ENCODE data around the gene IFT20. TPM values are rescaled to one million over a fixed set of nuclear protein-coding genes. Genes with fewer than 3 reads are reported as not detected.
"Not testable (repeated sequence)": the region's sequence is repeated elsewhere in the genome, so short reads cannot be mapped to it uniquely, and the experiment has no call there.

IFT20 gene
- total RNA-seq, 1 donor from 2014 or later = 24.7 TPM

DNA sequence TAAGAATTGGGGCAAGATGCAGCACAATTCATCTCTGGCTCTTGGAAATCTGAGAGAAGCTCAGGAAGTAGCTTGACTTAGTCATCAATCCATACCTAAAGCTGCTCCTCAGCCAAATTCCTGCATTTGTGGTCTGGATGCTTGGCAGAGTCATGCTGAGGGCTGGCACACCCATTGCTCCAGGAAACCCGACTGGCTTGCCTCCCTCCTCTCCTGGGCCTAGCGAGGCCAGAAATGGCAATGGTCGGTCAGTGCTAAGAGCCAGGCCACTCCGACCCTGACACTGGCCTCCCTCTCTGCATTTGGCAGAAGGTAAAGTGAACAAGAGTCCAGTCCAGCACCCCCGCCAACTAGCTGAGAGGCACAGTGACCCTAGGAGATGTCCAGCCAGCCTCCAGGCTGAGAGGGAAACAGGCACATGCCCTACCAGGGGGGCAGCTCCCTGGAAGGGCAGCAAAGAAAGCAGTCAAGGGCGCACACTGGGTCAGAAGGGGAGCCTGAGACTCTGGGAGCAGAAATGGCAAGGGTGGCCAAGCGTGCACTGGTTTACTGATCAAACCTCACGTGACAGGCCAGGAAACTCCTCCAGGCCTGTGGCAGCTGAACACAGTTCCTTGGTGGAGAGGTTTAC lies 12.1 kb upstream of the IFT20 start:
- peaks cover 65% of the 10 kb centered on the region for H3K36me3 Mint-ChIP-seq (ENCODE audit: low read depth)
- intact Hi-C loops (cut with micrococcal nuclease) = no loop called here
- no peaks in the 10 kb centered on the region for H3K4me1 Mint-ChIP-seq
- no peaks in the 10 kb centered on the region for H3K27me3 Mint-ChIP-seq
- no peak for DNase-seq
- no peak overlapping the region for H3K4me3 Mint-ChIP-seq
- H3K27ac Mint-ChIP-seq = no peak overlapping the region
- H3K9me3 Mint-ChIP-seq = no peaks in the 10 kb centered on the region

DNA sequence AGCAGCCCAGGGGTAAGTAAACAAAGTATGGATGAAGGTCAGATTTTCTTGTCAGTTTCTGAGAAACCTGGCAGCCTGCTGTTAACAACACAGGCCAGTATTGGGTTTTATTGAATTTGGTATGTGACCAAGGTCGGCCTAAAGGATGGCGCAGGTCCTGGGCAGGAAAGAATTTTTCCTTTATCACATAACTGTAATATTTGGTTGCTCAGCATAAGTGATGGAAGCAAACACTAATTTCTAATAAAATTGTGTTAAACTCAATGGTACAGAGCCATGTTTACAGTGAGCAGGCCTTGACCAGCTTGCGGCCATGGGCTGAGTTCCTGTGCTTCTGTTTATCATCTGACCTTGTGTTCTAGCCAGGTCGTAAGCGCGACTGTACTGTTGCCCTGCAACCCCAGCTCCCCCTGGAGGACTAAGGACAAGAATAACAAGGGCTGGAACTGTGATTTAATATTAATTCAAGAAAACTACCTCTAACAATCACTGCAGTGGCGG lies 11.5 kb upstream of the IFT20 start:
- intact Hi-C loops (cut with micrococcal nuclease) = no loop called here
- Mint-ChIP-seq H3K4me3 (no peak overlapping the region), H3K9me3 (no peaks in the 10 kb centered on the region), H3K27me3 (no peaks in the 10 kb centered on the region), H3K36me3 (ENCODE audit: low read depth) (peaks cover 66% of the 10 kb centered on the region), H3K27ac (no peak overlapping the region), H3K4me1 (no peaks in the 10 kb centered on the region)
- no peak for DNase-seq

DNA sequence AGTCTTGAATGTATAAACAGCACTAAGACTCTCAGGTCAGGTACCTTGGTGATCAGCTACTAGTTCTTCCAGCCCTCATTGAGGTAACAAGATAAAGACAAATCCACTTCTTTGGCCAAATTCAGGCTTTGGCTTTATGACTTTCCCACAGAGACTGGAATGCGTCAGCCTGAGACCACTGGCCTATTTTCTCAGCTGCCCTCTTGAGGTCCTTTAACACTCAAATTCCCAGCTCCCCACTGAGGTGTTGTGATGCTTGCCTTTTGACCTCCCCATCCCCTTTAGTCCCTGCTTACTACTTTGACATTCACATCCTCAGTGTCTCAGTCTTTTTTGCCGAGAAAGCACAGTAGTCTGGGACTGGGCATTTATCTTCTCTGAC lies 10.9 kb upstream of the IFT20 start:
- peaks cover 62% of the 10 kb centered on the region for H3K36me3 Mint-ChIP-seq (ENCODE audit: low read depth)
- H3K27me3 Mint-ChIP-seq = no peaks in the 10 kb centered on the region
- no peaks in the 10 kb centered on the region for H3K9me3 Mint-ChIP-seq
- no peaks in the 10 kb centered on the region for H3K4me1 Mint-ChIP-seq
- H3K27ac Mint-ChIP-seq = no peak overlapping the region
- intact Hi-C loops (cut with micrococcal nuclease) = no loop called here
- no peak overlapping the region for H3K4me3 Mint-ChIP-seq
- no peak for DNase-seq

DNA sequence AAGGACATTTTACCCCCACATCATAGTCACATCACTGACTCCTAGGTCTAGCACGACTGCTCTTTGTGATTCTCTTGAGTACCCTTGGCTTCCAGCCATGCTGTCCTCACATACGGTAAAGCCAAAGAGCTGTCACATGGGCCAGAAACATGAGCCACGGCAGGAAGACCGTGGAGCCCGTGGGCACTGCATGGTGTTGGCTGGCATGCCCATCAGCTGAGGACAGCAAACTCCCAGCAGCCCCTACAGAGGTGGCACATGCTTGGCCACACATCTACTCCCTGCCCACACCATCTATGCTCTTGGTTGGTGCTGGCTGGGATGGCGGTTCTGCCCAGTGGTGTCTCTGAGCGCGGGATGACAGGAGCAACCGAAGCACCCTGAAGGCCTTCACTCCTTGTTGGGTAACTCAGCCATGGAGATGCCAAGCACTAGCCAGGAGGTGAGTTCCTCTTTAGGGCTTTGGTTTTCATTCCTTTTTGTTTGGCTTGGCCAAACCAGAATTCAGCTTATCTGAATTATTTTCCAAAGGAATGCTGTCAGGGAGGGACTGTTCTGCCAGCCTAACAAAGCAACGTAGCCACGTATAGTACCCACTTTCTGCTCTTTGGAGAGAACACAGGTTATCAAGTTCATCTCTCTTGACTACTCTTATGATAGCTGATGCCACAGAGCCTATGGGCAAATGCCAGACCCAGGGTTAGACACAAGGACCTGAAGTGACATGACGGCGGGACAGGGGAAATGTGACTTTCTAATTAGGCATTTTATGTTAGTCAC lies 10.3 kb upstream of the IFT20 start:
- intact Hi-C loops (cut with micrococcal nuclease) = no loop called here
- no peaks in the 10 kb centered on the region for H3K9me3 Mint-ChIP-seq
- no peak for DNase-seq
- H3K4me1 Mint-ChIP-seq = no peaks in the 10 kb centered on the region
- no peak overlapping the region for H3K27ac Mint-ChIP-seq
- H3K36me3 Mint-ChIP-seq (ENCODE audit: low read depth) = peaks cover 59% of the 10 kb centered on the region
- H3K4me3 Mint-ChIP-seq = no peak overlapping the region
- H3K27me3 Mint-ChIP-seq = no peaks in the 10 kb centered on the region

DNA sequence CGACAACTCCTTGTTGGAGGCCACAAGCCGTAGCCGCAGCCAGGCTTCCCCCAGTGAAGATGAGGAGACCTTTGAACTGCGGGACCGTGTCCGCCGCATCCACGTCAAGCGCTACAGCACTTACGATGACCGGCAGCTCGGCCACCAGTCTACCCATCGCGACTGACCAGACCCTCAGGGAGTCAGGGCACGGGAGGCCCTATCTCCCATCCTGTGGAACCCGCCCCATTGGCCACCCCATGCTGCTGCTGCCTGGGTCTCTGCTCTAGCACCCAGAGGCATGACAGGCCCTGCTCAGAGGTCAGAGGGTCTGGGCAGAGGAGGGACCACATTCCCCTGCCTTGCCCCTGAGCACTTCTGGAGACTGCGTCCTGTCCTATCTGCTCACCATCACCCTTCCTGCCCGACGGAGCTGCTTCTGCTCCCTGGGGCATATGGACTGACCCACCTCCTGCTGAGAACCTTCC lies 9.2 kb upstream of the IFT20 start:
- Mint-ChIP-seq H3K27me3 (no peaks in the 10 kb centered on the region), H3K9me3 (no peaks in the 10 kb centered on the region), H3K4me3 (no peak overlapping the region), H3K36me3 (ENCODE audit: low read depth) (peaks cover 57% of the 10 kb centered on the region), H3K27ac (no peak overlapping the region), H3K4me1 (no peaks in the 10 kb centered on the region)
- DNase-seq = no peak
- intact Hi-C loops (cut with micrococcal nuclease) = no loop called here

DNA sequence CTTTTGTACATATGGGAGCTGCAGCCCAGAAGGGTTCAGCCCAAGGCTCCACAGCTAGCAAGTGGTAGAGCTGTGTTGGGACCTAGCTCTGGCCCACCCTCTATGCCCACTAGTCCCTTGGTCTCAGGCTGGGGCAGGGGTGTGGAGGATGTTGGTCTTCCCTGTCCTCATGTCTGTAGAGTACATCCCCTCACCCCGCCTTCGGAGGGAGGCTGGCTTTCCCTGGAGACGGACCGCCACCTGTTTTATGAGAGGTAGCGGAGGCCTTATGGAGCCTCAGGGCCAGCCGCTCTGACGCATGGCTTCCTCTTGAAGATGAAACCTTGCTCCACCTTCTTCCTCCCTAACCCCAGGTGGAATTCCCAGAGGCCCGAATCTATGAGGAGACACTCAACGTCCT lies 8.7 kb upstream of the IFT20 start:
- no peak for DNase-seq
- no peaks in the 10 kb centered on the region for H3K27me3 Mint-ChIP-seq
- no peak overlapping the region for H3K4me3 Mint-ChIP-seq
- no peak overlapping the region for H3K27ac Mint-ChIP-seq
- H3K9me3 Mint-ChIP-seq = no peaks in the 10 kb centered on the region
- H3K4me1 Mint-ChIP-seq = no peaks in the 10 kb centered on the region
- intact Hi-C loops (cut with micrococcal nuclease) = no loop called here
- peaks cover 60% of the 10 kb centered on the region for H3K36me3 Mint-ChIP-seq (ENCODE audit: low read depth)

DNA sequence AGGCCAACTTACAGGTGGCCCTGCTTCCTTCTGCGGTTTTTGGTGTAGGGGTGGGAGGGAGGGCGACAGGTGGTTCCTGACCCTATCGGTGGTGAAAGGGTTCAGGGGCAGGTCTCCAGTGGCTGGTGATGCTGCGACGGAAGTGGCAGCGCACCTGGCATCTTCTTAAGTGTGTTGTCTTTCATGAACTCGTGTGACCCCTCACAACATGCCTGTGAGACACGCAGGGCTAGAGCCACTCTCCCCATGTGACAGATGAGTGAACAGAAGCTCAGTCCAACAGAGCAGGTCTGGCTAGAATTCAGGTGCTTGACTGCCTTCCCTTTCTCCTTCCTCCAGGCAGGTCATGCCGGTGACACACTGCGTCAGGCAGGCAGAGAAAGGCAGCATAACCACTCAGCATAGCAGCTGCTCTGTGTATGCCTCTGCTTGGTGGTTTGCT lies 8.2 kb upstream of the IFT20 start:
- intact Hi-C loops (cut with micrococcal nuclease) = no loop called here
- peaks cover 58% of the 10 kb centered on the region for H3K36me3 Mint-ChIP-seq (ENCODE audit: low read depth)
- no peaks in the 10 kb centered on the region for H3K27me3 Mint-ChIP-seq
- H3K4me1 Mint-ChIP-seq = peaks cover 3% of the 10 kb centered on the region
- H3K9me3 Mint-ChIP-seq = no peaks in the 10 kb centered on the region
- no peak overlapping the region for H3K4me3 Mint-ChIP-seq
- H3K27ac Mint-ChIP-seq = no peak overlapping the region
- DNase-seq = no peak

DNA sequence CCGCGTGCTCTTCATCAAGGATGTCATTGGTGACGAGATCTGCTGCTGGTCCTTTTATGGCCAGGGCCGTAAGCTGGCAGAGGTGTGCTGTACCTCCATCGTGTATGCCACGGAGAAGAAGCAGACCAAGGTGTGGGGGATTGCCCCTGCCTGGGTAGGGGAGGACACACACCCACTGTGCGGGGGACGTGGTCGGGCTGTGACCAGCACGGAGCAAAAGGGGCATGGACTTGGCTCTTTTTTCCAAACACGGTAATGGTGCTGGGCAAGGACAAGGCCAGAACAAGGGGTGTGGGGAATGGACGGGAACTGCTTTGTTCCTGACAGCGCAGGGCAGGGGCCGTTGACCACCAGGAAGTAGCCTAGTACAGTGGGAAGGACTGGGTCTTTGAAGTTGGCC lies 7.0 kb upstream of the IFT20 start:
- Mint-ChIP-seq H3K4me1 (peaks cover 10% of the 10 kb centered on the region), H3K4me3 (no peak overlapping the region), H3K9me3 (no peaks in the 10 kb centered on the region), H3K27me3 (no peaks in the 10 kb centered on the region), H3K27ac (no peak overlapping the region), H3K36me3 (ENCODE audit: low read depth) (peaks cover 54% of the 10 kb centered on the region)
- no peak for DNase-seq
- intact Hi-C loops (cut with micrococcal nuclease) = no loop called here

DNA sequence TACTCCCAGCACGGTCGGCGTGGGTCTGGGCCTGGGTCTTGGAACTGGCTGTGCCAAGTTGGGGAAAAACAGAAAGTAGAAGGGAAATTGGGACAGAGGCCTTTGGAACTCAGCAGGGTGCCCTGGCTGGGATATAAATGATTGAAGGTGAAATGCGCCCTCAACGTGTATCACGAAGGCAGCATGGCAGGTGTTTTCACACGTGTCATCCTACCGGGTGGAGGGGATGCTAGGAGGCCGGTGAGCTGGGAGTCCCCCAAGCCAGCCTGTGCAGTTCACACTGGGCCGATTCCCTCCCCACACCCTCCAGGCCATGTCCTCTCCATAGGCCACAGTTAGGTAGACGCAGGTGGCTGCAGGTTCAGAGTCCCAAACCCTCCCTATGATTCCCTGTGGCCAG lies 6.2 kb upstream of the IFT20 start:
- Mint-ChIP-seq H3K27me3 (no peaks in the 10 kb centered on the region), H3K27ac (no peak overlapping the region), H3K4me1 (peaks cover 18% of the 10 kb centered on the region), H3K36me3 (ENCODE audit: low read depth) (peaks cover 47% of the 10 kb centered on the region), H3K4me3 (no peak overlapping the region), H3K9me3 (no peaks in the 10 kb centered on the region)
- intact Hi-C loops (cut with micrococcal nuclease) = no loop called here
- DNase-seq = no peak

DNA sequence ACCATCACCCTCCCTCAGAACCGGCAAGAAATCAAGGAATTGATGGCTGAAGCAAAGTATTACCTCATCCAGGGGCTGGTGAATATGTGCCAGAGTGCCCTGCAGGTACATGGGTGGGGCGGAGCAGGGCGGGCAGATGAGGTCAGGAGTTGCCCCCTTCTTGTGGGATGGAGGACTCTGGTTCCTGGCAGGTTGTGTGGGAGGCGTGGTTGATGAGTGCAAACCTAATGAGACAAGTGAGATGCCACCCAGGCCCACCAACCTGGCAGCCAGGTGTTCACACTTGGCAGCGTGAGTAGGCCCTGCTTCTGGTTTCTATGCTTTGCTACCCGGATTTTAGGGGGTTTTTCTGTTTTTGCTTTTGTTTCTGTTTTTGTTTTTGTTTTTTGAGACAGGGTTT lies 5.1 kb upstream of the IFT20 start:
- Mint-ChIP-seq H3K4me1 (peaks cover 23% of the 10 kb centered on the region), H3K36me3 (ENCODE audit: low read depth) (peaks cover 38% of the 10 kb centered on the region), H3K4me3 (no peak overlapping the region), H3K9me3 (no peaks in the 10 kb centered on the region), H3K27me3 (no peaks in the 10 kb centered on the region), H3K27ac (no peak overlapping the region)
- intact Hi-C loops (cut with micrococcal nuclease) = no loop called here
- DNase-seq = no peak

DNA sequence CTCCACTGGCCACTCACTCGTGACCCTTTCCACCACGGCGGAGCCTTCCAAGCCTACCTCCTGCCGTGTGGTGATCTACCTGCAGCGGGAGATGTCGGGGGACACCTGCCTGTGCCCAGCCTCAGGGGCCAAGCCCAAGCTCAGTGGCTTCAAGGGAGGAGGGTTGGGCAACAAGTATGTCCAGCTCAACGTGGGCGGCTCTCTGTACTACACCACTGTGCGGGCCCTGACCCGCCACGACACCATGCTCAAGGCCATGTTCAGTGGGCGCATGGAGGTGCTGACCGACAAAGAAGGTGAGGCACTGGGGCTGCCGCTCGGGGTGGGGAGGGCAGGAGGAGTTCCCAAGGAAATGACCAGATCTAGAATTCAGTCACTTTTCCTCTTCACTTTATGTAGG lies 4.2 kb upstream of the IFT20 start:
- intact Hi-C loops (cut with micrococcal nuclease) = no loop called here
- no peak for DNase-seq
- Mint-ChIP-seq H3K4me3 (no peak overlapping the region), H3K36me3 (ENCODE audit: low read depth) (peaks cover 34% of the 10 kb centered on the region), H3K9me3 (no peaks in the 10 kb centered on the region), H3K4me1 (peaks cover 26% of the 10 kb centered on the region), H3K27ac (no peak overlapping the region), H3K27me3 (no peaks in the 10 kb centered on the region)

DNA sequence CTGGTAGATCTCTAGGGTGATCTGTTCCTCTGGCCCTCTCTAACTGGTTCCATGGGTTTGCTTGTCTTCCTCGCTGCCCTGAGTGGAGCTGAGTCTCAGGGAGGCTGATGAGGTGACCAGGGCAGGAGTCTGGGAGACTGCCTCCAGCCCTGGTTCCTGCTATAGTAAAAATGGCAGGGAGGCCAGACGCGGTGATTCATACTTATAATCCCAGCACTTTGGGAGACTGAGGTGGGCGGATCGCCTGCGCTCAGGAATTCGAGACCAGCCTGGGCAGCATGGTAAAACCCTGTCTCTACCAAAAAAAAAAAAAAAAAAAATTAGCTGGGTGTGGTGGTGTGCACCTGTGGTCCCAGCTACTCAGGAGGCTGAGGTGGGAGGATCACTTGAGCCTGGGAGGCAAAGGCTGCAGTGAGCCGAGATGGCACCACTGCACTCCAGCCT lies 3.5 kb upstream of the IFT20 start:
- Mint-ChIP-seq H3K4me1 (peaks cover 33% of the 10 kb centered on the region), H3K36me3 (ENCODE audit: low read depth) (peaks cover 30% of the 10 kb centered on the region)
- H3K4me3 Mint-ChIP-seq; H3K27me3 Mint-ChIP-seq; DNase-seq; H3K27ac Mint-ChIP-seq; intact Hi-C loops (cut with micrococcal nuclease); H3K9me3 Mint-ChIP-seq: not testable (repeated sequence)

DNA sequence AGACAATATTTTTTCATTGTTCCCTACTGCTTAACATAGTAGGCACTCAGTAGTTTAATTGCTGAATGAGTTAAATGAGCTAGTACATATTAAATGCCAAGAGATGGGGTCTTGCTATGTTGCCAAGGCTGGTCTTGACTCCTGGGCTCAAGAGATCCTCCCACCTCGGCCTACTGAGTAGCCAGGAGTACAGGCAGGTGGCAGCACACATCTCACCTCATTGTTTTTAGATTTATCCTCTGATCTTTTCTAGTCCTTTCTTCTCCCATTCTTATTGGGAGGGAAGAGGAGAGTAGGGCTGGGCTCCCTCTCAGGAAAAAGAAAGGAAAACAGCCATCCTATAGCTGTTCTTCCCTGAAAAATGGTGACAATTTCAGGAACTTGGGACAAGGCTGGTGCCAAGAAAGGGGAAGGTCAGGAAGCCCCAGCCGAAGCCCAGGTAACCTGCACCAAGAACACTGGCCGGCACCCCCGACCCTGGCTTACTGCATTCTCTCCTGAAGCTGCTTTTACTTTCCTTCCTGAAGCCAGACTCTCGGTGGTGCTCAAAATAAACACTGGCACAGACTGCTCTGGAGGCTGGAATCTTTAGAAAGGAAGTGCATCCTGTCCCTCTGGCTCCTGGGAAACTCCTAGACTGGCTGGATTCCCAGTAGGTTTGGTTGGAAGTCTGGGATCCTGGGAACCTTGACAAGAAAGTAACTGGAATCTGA lies 2.9 kb upstream of the IFT20 start:
- H3K27me3 Mint-ChIP-seq = no peaks in the 10 kb centered on the region
- intact Hi-C loops (cut with micrococcal nuclease) = no loop called here
- no peak overlapping the region for H3K27ac Mint-ChIP-seq
- no peak overlapping the region for H3K4me3 Mint-ChIP-seq
- no peak for DNase-seq
- peaks cover 33% of the 10 kb centered on the region for H3K4me1 Mint-ChIP-seq
- no peaks in the 10 kb centered on the region for H3K9me3 Mint-ChIP-seq
- peaks cover 27% of the 10 kb centered on the region for H3K36me3 Mint-ChIP-seq (ENCODE audit: low read depth)
